ENCODE results near the gene DUSP2.
"Not testable (repeated sequence)": the region's sequence is repeated elsewhere in the genome, so short reads cannot be mapped to it uniquely, and the experiment has no call there.

Gene DUSP2

GRCh38 chr2:96146881-96147592, 1.8 kb upstream of the DUSP2 start:
- DNase-seq: no peak

GRCh38 chr2:96146153-96146880, 1.1 kb upstream of the DUSP2 start:
- DNase-seq: peak; percentile 85

- DNase-seq: no peak
These were observed 560 bp upstream of the DUSP2 start for GRCh38 chr2:96145848-96146152.

GRCh38 chr2:96144481-96145035, 682 bp downstream of the DUSP2 start:
- DNase-seq: peak; percentile 38

GRCh38 chr2:96143848-96144480, 1.3 kb downstream of the DUSP2 start:
- DNase-seq: no peak

- DNase-seq: no peak
These were observed 1.9 kb downstream of the DUSP2 start for GRCh38 chr2:96143231-96143847.

GRCh38 chr2:96142217-96143113, 2.8 kb downstream of the DUSP2 start:
- peak; percentile 66 for DNase-seq

- DNase-seq: not testable (repeated sequence)
These were observed 3.6 kb downstream of the DUSP2 start for GRCh38 chr2:96141624-96141967.

- DNase-seq: no peak
These were observed 4.2 kb downstream of the DUSP2 start for GRCh38 chr2:96140941-96141623.

GRCh38 chr2:96139181-96139758, 6.0 kb downstream of the DUSP2 start:
- DNase-seq: no peak

GRCh38 chr2:96138179-96139145, 6.8 kb downstream of the DUSP2 start, which contains the start of gene ASTL:
Gene ASTL, minus strand, starts transcription at chr2:96138502. Its CDS starts 66 bp downstream, at chr2:96138436.
- peak; percentile 68 for DNase-seq

- DNase-seq: no peak
These were observed 7.7 kb downstream of the DUSP2 start for GRCh38 chr2:96137321-96138178.

GRCh38 chr2:96136129-96136720, 9.0 kb downstream of the DUSP2 start:
- no peak for DNase-seq

- DNase-seq: no peak
These were observed 9.6 kb downstream of the DUSP2 start for GRCh38 chr2:96135621-96136020.

- DNase-seq: no peak
These were observed 10.1 kb downstream of the DUSP2 start for GRCh38 chr2:96135171-96135570.

GRCh38 chr2:96134421-96134820, 10.8 kb downstream of the DUSP2 start:
- DNase-seq: no peak

- no peak for DNase-seq
These were observed 13.2 kb downstream of the DUSP2 start for GRCh38 chr2:96131813-96132745.
